GM04503 (cell line): ENCODE results near the gene GPR176.

Experiments
- DNase-seq: peaks from one replicate; pipeline ENCODE4 v3.0.0-alpha.2; 2012; ENCODE audit warnings: low read depth

GPR176 gene

DNA sequence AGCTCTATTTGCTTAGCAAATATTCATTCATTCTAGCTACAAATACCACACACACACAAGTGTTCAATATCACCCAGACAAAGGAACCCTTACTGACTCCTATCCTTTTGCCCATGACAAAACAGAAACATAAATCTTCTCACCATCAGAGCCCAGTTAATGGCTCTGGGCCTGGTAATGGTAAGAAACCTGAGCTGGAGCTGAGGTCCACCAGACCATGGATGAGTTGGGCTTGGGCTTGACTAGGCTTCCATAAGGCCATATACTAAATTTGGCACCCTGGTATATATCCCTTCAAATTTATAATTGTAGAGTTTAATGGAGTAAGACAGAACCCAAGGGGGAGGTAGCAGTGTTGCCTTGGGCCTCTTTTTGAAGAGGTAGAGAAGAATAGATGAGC is 29.4 kb downstream of the GPR176 start:
- DNase-seq, result no peak

DNA sequence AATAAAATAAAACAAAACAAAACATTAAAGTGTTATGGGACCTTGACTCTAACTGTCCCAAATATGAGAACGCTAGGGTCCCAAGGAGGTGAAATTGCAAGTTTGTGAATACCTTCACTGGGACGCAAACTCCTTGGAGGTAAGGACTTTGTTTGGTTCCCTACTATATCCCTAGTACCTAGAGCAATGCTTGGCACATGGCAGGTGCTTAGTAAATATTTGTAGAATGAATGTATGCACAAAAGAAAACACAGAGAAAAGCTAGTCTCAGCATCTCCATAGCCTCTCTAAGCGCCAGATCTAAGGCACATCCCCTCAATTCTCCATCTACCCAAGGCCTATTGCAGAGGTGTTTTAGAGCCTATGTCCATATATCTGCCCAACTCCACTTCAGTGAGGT is 30.5 kb downstream of the GPR176 start:
- DNase-seq, result no peak

DNA sequence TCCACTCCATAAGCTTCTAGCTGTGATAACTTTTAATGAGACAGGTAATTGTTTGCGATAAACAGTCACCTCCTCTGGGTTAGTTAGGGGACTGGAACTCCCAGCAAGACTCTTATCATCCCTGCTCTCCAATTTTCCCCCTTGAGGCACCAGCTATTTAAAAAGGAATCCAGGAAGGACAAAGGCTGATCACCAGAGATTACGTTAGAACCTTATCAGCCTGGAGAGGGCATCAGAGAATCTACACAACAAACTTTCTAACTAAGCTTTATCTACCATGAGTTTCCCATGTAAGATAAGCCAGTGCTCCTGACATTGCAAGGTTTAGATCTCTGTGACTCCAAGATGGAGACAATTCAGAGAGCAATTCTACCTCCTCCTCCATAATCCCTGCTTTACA is 31.3 kb downstream of the GPR176 start:
- DNase-seq, result no peak

DNA sequence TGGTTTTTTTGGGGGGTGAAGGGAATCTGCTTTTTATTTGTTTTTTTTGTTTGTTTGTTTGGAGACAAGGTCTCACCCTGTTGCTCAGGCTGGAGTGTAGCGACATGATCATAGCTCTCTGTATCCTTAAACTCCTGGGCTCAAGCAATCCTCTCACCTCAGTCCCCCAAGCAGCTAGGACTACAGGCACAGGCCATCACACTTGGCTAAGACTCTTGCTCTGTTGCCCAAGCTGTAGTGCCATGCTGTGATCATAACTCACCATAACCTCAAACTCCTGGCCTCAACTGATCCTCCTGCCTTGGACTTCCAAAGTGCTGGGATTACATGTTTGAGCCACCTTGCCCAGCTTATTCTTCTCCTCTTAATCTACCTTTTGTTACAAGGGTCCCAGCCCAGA is 31.8 kb downstream of the GPR176 start:
- no peak for DNase-seq

DNA sequence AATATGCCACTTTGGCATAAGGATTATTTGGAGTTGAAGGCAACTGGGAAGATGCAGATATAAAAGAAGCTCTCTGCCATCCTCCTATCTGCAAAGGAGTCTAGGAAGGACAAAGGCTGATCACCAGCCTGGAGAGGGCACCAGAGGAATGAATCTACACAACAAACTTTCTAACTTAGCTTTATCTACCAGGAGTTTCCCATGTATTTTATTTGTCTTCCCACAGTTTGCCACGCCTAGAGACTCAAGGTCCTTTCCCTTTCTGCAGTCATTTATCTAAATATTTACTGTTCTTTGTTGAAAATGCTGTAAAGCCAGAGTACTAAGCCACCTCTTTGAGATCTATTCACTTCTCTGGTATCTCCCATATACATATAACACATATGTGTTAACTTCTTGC is 32.2 kb downstream of the GPR176 start:
- no peak for DNase-seq

DNA sequence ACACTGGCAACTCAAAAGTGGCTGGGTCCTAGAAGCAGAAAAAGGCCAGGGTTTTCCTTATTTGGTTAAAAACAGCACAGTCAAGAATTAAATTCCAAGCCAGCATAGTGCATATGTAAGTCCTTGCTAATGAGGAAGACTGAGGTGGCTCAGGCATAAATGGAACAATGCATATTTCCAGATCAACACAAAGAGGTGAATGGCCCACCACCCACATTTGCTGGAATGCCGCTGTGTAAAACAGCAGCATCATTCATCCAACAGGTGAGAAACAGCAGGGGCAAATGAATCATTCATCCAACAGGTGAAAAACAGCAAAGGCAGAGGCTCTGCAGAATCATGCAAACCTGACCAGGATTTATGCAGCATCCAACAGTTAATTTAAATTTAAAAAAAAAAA is 32.9 kb downstream of the GPR176 start:
- DNase-seq, result no peak

DNA sequence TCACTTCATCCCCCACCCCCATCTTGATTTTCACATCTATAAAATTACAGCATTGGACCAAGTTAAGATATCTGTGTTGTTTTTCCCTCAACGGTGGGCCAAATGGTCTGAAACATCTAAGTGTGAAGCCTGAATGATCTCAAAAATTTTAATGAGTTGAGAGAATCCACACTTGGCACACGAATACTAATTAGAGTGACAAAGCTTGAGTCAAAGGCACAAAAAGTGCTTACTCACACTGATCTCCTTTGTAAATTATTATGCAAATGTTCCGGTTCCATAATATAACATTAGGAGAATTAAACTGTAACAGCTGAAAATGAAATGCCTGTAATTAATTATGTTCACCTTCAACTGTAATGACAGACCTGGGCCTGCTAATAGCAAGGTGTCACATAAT is 33.6 kb downstream of the GPR176 start:
- no peak for DNase-seq

DNA sequence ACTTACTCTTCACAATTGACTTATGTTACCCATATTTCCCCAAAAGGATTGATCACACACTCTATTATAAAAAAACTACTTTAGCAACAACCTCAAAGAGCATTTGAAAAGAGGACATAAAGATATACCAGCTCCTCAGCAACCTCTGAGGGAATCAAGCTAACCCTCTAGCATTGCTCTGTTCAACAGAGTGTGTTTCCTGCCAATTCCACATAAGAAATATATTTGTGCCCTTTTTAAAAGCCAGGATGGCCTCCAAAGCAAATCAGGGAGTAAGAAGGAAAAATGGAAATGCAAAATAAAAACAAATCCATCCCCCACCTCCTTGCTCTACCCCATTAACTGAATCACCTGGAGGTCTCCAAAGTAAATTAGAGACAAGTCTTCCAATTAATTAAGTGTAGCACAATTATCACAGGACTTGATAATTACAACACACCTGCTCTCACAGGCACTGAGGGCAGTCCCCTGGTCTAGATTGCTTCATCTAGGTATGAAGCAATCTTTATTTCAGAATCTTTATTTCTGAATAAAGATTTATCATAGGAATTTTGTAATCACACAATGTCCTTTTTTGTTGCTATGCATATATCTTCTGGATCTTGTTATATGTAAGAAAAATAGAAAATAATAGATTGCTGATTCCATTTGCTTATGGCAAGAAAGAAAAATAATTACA is 34.8 kb downstream of the GPR176 start:
- no peak for DNase-seq

DNA sequence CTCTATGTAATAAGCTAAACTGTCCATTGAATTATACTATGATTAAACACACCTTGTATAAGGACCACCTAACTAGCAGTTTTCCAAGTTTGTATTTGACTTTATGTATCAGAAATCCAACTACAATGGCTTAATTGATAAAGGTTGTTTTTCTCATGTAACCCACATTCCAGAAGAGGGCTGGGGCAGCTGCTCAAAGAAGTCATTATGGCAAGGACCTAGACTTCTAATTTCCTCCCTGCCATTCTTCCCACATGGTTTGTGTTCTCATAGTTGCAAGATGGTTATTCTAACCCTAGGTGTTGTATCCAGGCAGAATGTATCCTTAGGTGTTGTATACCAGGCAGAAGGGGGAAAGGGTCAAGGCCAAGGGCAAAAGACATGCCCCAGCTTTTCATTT is 35.7 kb downstream of the GPR176 start:
- no peak for DNase-seq

DNA sequence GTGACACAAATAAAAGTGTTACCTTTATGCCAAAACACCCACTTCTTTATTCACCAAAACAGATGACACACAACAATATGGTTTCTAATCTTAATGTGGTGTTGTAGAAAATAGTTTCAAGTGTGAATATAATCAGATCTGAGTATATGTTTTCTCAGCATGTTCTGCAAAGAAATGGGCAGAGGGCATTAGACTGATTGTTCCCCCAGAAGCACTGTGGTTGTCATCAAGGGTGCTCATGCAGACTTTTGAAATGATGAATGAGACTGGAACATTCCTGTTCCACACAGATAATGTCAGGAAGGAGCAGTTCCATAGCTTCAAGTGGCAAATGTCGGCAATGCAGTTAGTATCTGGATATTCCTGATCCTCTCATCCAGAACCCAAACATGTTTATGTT is 37.5 kb downstream of the GPR176 start:
- no peak for DNase-seq

DNA sequence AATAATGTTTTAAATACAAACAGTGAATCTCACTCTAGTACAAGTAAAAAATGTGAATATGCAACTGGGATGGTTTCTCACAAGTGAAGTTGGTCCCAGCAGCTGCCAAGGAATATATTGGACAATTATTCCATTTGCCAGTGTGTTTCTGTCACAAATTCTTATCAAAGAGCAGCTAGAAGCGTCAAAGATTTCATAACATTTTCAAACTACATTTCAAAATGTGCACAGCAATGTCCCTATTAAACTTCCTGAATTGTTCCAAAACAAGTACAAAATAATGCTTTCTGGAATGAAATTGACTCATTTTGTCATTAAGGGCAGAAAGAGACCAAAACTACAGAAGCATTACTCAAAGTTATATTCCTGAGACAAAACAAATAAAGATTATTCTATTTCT is 38.3 kb downstream of the GPR176 start:
- DNase-seq, result no peak

DNA sequence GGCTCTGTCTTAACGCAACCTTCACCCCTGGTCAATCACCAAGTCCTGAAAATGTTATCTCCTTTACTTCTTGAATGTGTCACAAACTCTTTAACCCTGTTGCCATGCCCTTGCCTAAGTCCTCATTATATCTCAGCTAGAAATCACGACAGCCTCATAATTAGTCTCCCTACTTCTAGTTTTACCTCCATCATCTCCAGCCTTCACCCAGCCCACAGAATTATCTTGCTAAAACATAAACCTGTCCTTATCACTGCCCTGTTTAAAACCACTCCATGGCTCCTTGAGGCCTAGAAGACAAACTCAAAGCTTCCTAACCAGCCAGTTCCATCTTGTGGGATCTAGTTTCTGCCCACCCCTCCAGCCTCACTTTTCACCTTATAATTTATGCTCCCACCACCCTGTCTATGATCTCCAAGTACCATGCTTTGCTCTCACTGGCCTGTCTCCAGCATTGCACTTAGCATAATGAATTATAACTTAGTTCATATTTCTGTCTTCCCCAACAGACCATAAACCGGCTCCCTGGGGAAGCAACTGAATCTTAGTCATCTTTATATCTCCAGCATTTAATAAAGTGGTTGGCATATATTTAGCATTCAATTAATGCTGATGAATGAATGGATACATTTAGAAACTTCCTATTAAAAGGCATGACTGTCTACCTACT is 39.2 kb downstream of the GPR176 start:
- DNase-seq, result no peak

DNA sequence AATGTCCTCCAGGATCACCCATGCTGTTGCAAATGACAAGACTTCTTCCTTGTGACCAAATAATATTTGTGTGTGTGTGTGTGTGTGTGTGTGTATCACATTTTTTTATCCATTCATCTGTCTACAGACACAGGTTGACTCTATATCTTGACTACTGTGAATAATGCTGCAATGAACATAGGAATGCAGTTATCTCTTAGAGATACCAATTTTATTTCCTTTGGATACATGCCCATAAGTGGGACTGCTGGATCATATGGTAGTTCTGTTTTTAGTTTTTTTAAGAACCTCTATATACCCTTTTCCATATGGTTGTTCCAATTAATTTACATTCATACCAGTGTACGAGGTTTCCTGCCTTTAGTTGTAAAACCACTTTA is 41.7 kb downstream of the GPR176 start:
- DNase-seq, result no peak

DNA sequence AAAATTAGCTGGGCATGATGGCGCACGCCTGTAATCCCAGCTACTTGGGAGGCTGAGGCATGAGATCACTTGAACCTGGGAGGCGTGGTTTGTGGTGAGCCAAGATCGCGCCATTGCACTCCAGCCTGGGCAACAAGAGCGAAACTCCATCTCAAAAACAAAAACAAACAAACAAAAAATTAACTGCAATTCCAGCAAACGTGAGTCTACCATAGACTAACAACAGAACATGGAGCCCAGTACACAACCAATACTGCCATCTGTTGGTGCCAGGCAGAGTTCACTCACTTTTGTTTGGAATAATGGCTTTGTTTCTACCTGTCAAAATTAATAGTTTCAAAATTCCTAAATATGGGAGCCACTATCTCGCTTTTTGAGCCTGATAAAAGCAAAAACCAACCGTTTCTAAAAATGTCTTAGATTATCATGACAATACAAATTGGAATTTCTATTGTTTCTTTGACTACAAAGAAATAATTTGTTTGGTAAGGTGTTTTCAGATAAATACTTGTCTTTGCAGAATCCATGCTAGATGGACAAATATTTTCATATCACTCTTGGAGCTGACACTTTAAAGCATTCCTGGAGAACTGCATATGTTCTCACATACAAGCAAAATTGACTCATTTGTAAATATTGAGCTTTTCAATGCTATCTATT is 45.0 kb downstream of the GPR176 start:
- no peak for DNase-seq

DNA sequence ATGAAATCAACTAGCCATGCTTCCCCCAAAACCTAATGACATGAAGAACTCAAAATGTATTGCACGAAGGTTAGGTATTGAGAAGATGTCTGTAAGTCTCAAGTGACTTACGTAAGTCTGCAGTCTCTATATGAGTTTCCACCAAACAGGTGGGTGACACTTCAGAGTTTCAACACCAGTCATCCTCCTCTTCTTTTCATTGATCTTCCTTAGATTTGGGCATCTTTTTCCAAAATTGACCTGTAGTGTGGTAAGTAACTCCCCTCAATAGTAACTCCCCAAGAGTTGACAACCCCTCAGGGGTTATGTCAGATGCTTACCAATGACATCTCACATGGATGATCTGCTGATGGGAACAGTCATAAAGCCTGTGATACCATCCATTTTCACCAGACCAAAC is 46.1 kb downstream of the GPR176 start:
- DNase-seq, result no peak

DNA sequence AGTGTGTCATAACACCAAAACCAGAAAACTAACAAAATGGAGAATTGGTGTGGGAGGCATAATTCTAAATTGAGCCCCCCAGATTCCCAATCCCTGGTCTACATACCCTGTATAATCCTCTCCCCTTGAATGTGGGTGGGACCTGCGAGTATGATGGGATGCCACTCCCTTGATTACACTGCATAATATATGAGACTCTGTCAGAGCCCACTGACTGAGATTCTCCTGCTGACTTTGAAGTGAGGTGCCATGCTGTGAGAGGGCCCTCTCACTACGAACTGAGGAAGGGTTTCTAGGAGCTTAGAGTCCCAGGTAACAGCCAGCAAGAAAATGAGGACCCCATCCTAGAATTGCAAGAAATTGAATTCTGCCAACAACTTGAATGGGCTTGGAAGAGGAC is 49.5 kb downstream of the GPR176 start:
- no peak for DNase-seq

DNA sequence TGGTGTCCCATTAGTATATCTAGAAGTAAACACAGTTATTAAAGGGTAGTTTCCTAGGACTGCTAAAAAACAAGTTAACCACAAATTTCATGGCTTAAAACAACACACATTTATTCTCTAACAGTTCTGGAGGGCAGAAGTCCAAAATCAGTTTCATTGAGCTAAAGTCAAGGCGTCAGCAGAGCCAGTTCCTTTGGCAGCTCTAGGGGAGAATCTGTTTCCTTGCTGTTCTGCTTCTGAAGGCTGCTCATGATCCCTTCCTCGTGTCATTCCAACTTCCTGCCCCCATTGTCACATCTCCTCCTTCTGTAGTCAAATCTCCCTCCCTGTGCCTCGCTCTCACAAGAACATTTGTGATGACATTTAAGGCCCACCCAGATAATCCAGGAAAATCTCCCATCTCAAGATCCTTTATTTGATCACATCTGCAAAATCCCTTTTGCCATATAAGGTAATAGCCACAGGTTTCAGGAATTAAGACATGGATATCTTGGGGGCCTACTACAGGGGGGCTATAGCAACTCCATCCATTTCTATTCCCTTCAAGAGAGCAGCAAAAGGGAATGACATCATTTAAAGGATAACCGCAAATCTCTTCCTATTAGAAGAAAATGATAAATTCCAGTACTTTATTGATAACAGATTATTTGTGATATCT is 50.1 kb downstream of the GPR176 start:
- DNase-seq, result no peak

DNA sequence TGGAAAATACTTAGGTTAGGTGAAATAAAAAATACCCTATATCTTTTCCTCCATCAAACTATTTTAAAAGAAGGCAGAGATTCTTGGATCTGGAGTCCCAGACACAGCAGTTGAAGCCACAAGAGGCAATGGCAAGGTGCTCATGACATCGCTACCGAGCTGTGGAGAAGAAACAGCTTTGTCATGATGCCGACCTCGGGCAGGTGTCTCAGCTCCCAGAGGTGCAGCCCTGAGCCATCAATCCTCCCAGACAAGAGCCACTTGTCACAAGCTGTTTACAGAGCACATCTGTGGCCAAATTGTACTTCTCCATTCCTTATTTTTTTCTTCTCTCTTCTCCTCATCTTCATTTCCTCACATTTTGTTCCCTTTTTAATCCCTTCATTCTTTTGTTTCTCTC is 50.8 kb downstream of the GPR176 start:
- no peak for DNase-seq

DNA sequence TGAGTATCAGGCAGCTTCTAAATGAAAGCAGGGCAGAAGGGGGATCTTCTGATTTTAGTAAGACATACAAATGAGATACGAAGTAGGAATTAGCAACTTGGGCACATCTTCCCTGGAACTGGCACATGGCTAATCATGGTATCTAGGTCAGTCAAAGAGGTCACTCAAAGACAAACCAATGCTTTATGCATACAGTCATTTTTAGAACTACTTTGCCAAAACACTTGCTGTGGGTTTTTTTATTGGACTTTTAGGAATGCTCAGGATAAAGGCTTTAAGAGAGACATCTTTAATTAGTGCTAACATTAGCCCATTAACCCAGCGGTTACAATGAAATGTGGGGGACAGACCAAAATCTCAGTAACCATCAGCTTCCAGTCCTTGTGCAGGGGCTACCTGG is 51.7 kb downstream of the GPR176 start:
- no peak for DNase-seq

DNA sequence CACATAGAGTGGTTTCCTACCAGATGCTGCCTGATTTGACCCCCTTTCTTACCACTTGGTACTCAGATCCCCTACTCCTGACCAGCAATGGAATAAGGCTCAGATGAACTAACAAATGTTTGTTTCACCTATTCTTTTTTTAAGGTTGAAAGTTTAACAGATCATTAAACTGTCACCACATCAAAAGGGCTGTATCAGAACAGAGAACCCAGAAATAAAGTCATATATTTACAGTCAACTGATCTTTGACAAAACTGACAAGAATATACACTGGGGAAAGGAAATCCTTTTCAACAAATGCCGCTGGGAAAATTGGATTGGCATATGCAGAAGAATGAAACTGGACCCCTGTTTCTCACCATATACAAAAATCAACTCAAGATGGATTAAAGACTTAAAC is 56.0 kb downstream of the GPR176 start:
- DNase-seq, result no peak

DNA sequence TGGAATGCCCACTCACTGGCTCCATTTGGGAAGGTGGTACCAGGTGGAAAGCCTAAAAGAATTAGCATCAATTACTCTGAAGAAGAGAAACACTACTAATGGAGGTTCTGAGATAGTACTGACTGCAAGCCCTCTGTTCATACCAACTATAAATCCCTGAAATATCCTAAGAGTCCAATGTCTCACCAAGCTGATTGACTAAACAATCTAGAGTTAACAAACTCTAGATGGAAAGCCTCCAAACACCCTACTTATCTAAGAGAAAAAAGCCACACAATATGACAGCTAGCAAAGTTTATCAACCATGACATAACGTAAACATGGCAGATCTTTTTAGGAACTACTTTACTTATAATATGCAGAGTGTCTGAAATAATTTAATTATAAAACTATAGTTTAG is 59.2 kb downstream of the GPR176 start:
- DNase-seq, result no peak

DNA sequence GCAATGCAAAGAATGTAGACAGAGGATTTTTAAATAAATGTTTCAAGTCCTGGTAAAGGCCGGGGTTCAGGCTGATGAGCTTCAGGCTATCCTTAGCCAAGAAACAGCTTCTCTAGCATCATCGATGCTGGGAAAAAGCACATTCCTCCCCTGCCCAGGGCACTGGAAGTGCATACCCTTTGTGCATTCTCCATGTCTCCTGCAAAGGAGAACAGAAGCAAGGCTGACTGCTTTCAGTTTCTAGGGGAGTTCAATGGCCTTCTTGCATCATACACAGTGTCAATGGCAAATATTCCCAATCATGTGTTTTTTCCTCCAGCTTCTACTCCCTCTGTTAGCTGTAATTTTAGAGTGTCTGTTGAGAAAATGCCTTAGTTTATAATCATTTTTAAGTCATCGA is 59.9 kb downstream of the GPR176 start:
- no peak for DNase-seq

DNA sequence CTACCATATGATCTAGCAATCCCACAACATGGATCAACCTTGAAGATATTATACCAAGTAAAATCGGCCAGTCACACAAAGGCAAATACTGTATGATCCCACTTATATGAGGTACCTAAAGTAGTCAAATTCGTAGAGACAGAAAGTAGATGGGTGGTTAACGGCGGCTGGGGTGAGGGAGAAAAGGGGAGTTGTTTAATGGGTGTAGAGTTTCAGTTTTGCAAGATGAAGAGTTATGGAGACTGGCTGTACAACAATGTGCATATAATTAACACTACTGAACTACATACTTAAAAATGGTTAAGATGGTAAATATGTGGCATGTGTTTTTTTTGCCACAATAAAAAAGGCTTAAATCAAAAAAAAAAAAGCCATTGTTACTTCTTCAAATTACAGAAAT is 60.4 kb downstream of the GPR176 start:
- no peak for DNase-seq
